Measurements from ENCODE around the gene C8A.

Gene C8A

DNA sequence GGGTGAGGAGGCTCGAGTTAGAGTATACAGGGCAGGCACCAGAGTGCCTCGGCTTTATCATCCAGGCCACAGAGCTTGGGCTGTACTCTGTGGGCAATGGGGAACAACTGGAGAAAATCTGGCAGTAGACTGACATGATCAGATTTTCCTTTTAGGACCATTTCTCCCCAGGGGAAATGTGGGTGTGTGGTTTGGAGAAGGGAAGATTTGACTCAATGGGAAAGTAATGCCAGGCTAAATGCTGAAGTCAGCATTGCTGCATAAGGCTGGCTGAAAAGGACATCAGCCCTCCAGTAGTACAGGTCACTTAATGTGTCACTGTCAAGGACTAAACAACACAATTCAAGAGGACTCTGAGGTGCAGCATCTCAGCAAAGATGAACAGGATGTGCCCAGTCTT is 40.4 kb upstream of the C8A start:
- Histone ChIP-seq H4K8ac (ENCODE audit: low read depth, low read length) (no peak overlapping the region), H3K9me3 (replicated peaks in 1 of 2; ENCODE audit: control insufficient read depth in 2 of 2, insufficient read depth in 1 of 2, low read depth in 1 of 2, low read length in 2 of 2) (peaks cover 0 to 2% of the 10 kb centered on the region in 2 donors), H3K9ac (ENCODE audit: low read depth, low read length, poor library complexity) (no peak overlapping the region), H3K27ac (replicated peaks; ENCODE audit: low read length) (no peak overlapping the region), H3K4me1 (ENCODE audit: control insufficient read depth in 2 of 2, insufficient read depth in 1 of 2, low read depth in 1 of 2, low read length in 2 of 2) (peaks cover 3 to 11% of the 10 kb centered on the region in 2 donors), H3K4me2 (ENCODE audit: insufficient read depth, low read length, poor library complexity, severe bottlenecking) (no peak overlapping the region), H3K36me3 (replicated peaks in 1 of 2; ENCODE audit: control insufficient read depth in 2 of 2, insufficient read depth in 2 of 2, low read length in 2 of 2) (no peaks in the 10 kb centered on the region), H3K4me3 (ENCODE audit: low read length in 2 of 2) (no peak overlapping the region), H3K27me3 (ENCODE audit: control insufficient read depth in 3 of 3, insufficient read depth in 3 of 3, low read depth in 1 of 3, low read length in 3 of 3) (peaks cover 0 to 16% (median 0%) of the 10 kb centered on the region in 3 experiments), H4K91ac (ENCODE audit: low read depth, low read length, poor library complexity) (no peak overlapping the region), H2BK15ac (ENCODE audit: low read length) (no peak overlapping the region), H3K4ac (ENCODE audit: low read length) (no peak overlapping the region), H2AFZ (ENCODE audit: low read length) (no peak overlapping the region), H3K14ac (ENCODE audit: low read length) (no peak overlapping the region), H2AK5ac (ENCODE audit: low read depth, low read length) (no peak overlapping the region), H3K18ac (ENCODE audit: low read length) (no peak overlapping the region), H3K23ac (ENCODE audit: low read depth, low read length, poor library complexity) (no peak overlapping the region), H2BK5ac (ENCODE audit: low read length) (no peak overlapping the region), H3K79me1 (ENCODE audit: low read depth, low read length) (no peaks in the 10 kb centered on the region), H2BK12ac (ENCODE audit: low read length) (no peak overlapping the region), H2BK120ac (ENCODE audit: low read depth, low read length) (no peak overlapping the region)
- no peak for DNase-seq (ENCODE audit: low spot score)
- WGBS, 2 donors (ENCODE audit: extremely low coverage in 2 of 2, insufficient read length in 2 of 2, insufficient replicate concordance in 1 of 2), result no CpG with 5 or more reads among the region's 2 CpGs

DNA sequence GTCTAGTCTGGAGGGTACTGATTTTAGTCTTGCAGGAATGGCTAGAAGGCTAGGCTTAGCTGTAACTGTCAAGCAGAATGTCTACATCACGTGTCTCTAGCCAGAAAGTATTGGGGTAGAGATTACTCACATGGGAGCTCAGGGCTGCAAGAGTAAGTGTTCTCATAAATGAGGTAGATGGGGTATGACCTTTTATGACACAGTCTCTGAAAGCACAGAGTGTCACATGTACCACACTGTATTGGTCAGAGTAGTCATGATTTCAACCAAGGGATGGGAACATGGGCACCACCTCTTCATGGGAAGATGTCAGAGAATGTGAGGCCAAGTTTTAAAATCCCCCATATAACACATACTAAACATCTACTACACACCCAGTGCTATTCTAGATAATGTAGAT is 38.3 kb upstream of the C8A start:
- no peak overlapping the region for H2AK5ac ChIP-seq (ENCODE audit: low read depth, low read length)
- H4K8ac ChIP-seq (ENCODE audit: low read depth, low read length), result no peak overlapping the region
- peaks cover 0 to 2% of the 10 kb centered on the region in 2 donors for H3K9me3 ChIP-seq (replicated peaks in 1 of 2; ENCODE audit: control insufficient read depth in 2 of 2, insufficient read depth in 1 of 2, low read depth in 1 of 2, low read length in 2 of 2)
- H3K27ac ChIP-seq (replicated peaks; ENCODE audit: low read length), result no peak overlapping the region
- H3K27me3 ChIP-seq (ENCODE audit: control insufficient read depth in 3 of 3, insufficient read depth in 3 of 3, low read depth in 1 of 3, low read length in 3 of 3), result peaks cover 0 to 8% (median 0%) of the 10 kb centered on the region in 3 experiments
- no peak overlapping the region for H2BK120ac ChIP-seq (ENCODE audit: low read depth, low read length)
- no peak overlapping the region for H3K4ac ChIP-seq (ENCODE audit: low read length)
- no peak overlapping the region for H3K4me3 ChIP-seq (ENCODE audit: low read length in 2 of 2)
- H2BK15ac ChIP-seq (ENCODE audit: low read length), result no peak overlapping the region
- no peak overlapping the region for H4K91ac ChIP-seq (ENCODE audit: low read depth, low read length, poor library complexity)
- H2BK12ac ChIP-seq (ENCODE audit: low read length), result no peak overlapping the region
- H2AFZ ChIP-seq (ENCODE audit: low read length), result no peak overlapping the region
- H3K23ac ChIP-seq (ENCODE audit: low read depth, low read length, poor library complexity), result no peak overlapping the region
- peaks cover 3 to 15% of the 10 kb centered on the region in 2 donors for H3K4me1 ChIP-seq (ENCODE audit: control insufficient read depth in 2 of 2, insufficient read depth in 1 of 2, low read depth in 1 of 2, low read length in 2 of 2)
- no peak overlapping the region for H2BK5ac ChIP-seq (ENCODE audit: low read length)
- no peak overlapping the region for H3K4me2 ChIP-seq (ENCODE audit: insufficient read depth, low read length, poor library complexity, severe bottlenecking)
- H3K9ac ChIP-seq (ENCODE audit: low read depth, low read length, poor library complexity), result no peak overlapping the region
- no peak overlapping the region for H3K14ac ChIP-seq (ENCODE audit: low read length)
- no CpG with 5 or more reads among the region's 1 CpG for whole genome bisulfite sequencing, 2 donors (ENCODE audit: extremely low coverage in 2 of 2, insufficient read length in 2 of 2, insufficient replicate concordance in 1 of 2)
- no peak for DNase-seq (ENCODE audit: low spot score)
- H3K79me1 ChIP-seq (ENCODE audit: low read depth, low read length), result no peaks in the 10 kb centered on the region
- no peaks in the 10 kb centered on the region for H3K36me3 ChIP-seq (replicated peaks in 1 of 2; ENCODE audit: control insufficient read depth in 2 of 2, insufficient read depth in 2 of 2, low read length in 2 of 2)
- no peak overlapping the region for H3K18ac ChIP-seq (ENCODE audit: low read length)

DNA sequence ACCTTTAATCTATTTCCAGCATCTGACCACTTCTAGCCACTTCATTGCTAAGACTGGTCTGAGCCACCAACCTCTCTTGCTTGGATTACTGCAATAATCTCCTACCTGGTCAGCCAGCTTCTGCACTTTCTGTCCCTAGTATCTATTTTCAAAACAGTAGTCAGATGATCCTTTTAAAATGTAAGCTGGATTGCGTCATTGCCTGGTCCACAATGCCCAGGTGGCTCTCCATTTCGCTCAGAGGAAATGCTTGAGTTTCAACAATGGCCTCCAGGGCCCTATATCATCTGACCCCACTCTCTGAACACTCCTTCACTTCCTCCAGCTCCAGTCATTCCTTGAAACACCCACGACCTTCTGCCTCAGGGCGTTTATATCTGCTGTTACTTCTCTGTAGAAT is 37.7 kb upstream of the C8A start:
- Histone ChIP-seq H3K4ac (ENCODE audit: low read length) (no peak overlapping the region), H4K8ac (ENCODE audit: low read depth, low read length) (no peak overlapping the region), H4K91ac (ENCODE audit: low read depth, low read length, poor library complexity) (no peak overlapping the region), H3K23ac (ENCODE audit: low read depth, low read length, poor library complexity) (no peak overlapping the region), H2BK5ac (ENCODE audit: low read length) (no peak overlapping the region), H2BK120ac (ENCODE audit: low read depth, low read length) (no peak overlapping the region), H3K18ac (ENCODE audit: low read length) (no peak overlapping the region), H3K4me2 (ENCODE audit: insufficient read depth, low read length, poor library complexity, severe bottlenecking) (no peak overlapping the region), H2AFZ (ENCODE audit: low read length) (no peak overlapping the region), H3K9me3 (replicated peaks in 1 of 2; ENCODE audit: control insufficient read depth in 2 of 2, insufficient read depth in 1 of 2, low read depth in 1 of 2, low read length in 2 of 2) (peaks cover 0 to 2% of the 10 kb centered on the region in 2 donors), H3K9ac (ENCODE audit: low read depth, low read length, poor library complexity) (no peak overlapping the region), H3K79me1 (ENCODE audit: low read depth, low read length) (no peaks in the 10 kb centered on the region), H3K27ac (replicated peaks; ENCODE audit: low read length) (no peak overlapping the region), H3K4me1 (ENCODE audit: control insufficient read depth in 2 of 2, insufficient read depth in 1 of 2, low read depth in 1 of 2, low read length in 2 of 2) (peaks cover 3 to 13% of the 10 kb centered on the region in 2 donors), H3K14ac (ENCODE audit: low read length) (no peak overlapping the region), H3K27me3 (ENCODE audit: control insufficient read depth in 3 of 3, insufficient read depth in 3 of 3, low read depth in 1 of 3, low read length in 3 of 3) (peaks cover 0 to 8% (median 0%) of the 10 kb centered on the region in 3 experiments), H2AK5ac (ENCODE audit: low read depth, low read length) (no peak overlapping the region), H3K4me3 (ENCODE audit: low read length in 2 of 2) (no peak overlapping the region), H2BK15ac (ENCODE audit: low read length) (no peak overlapping the region), H2BK12ac (ENCODE audit: low read length) (no peak overlapping the region), H3K36me3 (replicated peaks in 1 of 2; ENCODE audit: control insufficient read depth in 2 of 2, insufficient read depth in 2 of 2, low read length in 2 of 2) (no peaks in the 10 kb centered on the region)
- WGBS, 2 donors (ENCODE audit: extremely low coverage in 2 of 2, insufficient read length in 2 of 2, insufficient replicate concordance in 1 of 2), result no CpG with 5 or more reads among the region's 4 CpGs
- no peak for DNase-seq (ENCODE audit: low spot score)

DNA sequence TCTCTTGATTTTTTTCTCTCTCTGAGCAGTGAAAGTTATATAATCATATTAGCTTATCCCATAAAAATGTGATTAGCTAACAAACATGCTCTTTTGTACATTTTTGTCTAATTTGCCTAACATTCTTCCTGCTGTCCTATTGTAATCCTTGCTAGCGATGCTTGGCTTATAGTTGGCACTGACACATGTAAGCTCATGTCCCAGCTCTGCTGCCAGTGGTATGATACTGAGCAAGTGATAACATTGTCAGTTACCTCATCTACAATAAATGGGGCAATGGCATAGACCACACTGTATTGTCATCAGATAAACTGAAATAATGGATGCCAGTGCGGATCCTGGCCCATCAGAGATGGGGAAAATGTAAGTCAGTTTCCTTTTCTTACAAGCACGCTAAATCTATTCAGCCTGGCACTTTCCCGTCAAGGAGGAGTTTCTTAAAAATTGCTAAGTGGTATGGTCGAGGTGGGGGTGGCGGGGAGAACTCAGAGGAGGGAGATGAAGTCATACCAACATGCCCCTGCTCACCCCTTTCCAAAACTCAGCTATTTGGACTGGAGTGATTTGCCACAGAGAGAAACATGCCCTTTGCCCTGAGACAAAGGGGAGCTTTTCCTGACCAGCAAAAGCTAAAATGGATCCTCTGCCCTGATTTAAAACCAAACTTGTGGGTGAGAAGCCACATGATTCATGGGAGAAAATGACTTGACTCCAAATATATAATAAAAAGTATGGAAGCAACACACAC is 36.7 kb upstream of the C8A start:
- peaks cover 3 to 13% of the 10 kb centered on the region in 2 donors for H3K4me1 ChIP-seq (ENCODE audit: control insufficient read depth in 2 of 2, insufficient read depth in 1 of 2, low read depth in 1 of 2, low read length in 2 of 2)
- no peak overlapping the region for H2AK5ac ChIP-seq (ENCODE audit: low read depth, low read length)
- H3K9ac ChIP-seq (ENCODE audit: low read depth, low read length, poor library complexity), result no peak overlapping the region
- no peak for DNase-seq (ENCODE audit: low spot score)
- H2BK12ac ChIP-seq (ENCODE audit: low read length), result no peak overlapping the region
- H4K91ac ChIP-seq (ENCODE audit: low read depth, low read length, poor library complexity), result no peak overlapping the region
- no peak overlapping the region for H2BK120ac ChIP-seq (ENCODE audit: low read depth, low read length)
- H2BK15ac ChIP-seq (ENCODE audit: low read length), result no peak overlapping the region
- no peak overlapping the region for H3K4ac ChIP-seq (ENCODE audit: low read length)
- H3K36me3 ChIP-seq (replicated peaks in 1 of 2; ENCODE audit: control insufficient read depth in 2 of 2, insufficient read depth in 2 of 2, low read length in 2 of 2), result no peaks in the 10 kb centered on the region
- H2AFZ ChIP-seq (ENCODE audit: low read length), result no peak overlapping the region
- no peak overlapping the region for H3K4me3 ChIP-seq (ENCODE audit: low read length in 2 of 2)
- no peak overlapping the region for H3K14ac ChIP-seq (ENCODE audit: low read length)
- H3K27me3 ChIP-seq (ENCODE audit: control insufficient read depth in 3 of 3, insufficient read depth in 3 of 3, low read depth in 1 of 3, low read length in 3 of 3), result peaks cover 0 to 8% (median 0%) of the 10 kb centered on the region in 3 experiments
- no peak overlapping the region for H3K23ac ChIP-seq (ENCODE audit: low read depth, low read length, poor library complexity)
- no peak overlapping the region for H4K8ac ChIP-seq (ENCODE audit: low read depth, low read length)
- no peaks in the 10 kb centered on the region for H3K79me1 ChIP-seq (ENCODE audit: low read depth, low read length)
- H3K18ac ChIP-seq (ENCODE audit: low read length), result no peak overlapping the region
- H3K4me2 ChIP-seq (ENCODE audit: insufficient read depth, low read length, poor library complexity, severe bottlenecking), result no peak overlapping the region
- no CpG with 5 or more reads among the region's 6 CpGs for WGBS, 2 donors (ENCODE audit: extremely low coverage in 2 of 2, insufficient read length in 2 of 2, insufficient replicate concordance in 1 of 2)
- peaks cover 0 to 2% of the 10 kb centered on the region in 2 donors for H3K9me3 ChIP-seq (replicated peaks in 1 of 2; ENCODE audit: control insufficient read depth in 2 of 2, insufficient read depth in 1 of 2, low read depth in 1 of 2, low read length in 2 of 2)
- no peak overlapping the region for H3K27ac ChIP-seq (replicated peaks; ENCODE audit: low read length)
- no peak overlapping the region for H2BK5ac ChIP-seq (ENCODE audit: low read length)

All from neuronal stem cell (in vitro differentiated cells).